ENCODE measurements around the gene C6orf15.

DNA sequence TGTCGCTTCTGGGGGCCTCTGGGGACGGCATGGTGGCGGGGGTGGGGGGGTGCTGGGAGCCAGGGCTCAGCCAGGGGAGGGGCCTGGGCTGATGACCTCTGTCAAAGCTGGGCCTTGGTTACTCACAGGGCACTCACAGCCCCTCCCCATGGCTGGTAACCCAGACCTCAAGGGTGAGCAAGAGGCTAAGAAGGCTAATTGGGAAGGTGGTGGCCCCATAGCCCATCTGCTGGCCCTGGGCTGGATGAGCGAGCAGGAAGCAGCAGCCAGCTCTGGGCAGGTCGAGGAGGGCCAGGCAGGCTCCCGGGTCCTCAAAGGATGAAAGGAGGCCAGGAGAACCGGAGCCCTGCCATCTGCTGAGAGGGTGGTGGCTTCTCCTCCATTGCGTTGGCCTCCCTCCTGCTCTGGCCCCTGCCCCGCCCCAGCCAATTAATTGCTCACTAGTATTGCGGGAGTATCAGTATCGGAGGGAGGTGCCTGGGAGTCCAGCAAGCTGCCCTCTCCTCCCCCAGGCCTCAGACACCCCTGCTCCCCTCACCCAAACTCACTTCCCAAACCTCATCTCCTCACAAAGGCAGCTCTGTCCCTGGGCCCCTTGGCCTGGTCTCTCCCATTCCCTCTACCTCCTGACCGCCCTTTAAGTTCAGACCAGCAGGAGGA lies 8.9 kb upstream of the C6orf15 start:
- TF ChIP-seq CTCF (IDR thresholded peaks at IDR 0.05 in 4 of 5, conservative IDR thresholded peaks at IDR 0.05 in 1 of 5) (no peak), POLR2A (IDR thresholded peaks at IDR 0.05) (no peak)

Measured in gastrocnemius medialis (tissue), 4 donors.